Liver (tissue), 9 donors: ENCODE results near the gene PLIN4. TPM values are rescaled to one million over a fixed set of nuclear protein-coding genes. Genes with fewer than 3 reads are reported as not detected.

ENCODE experiments used
- DNase-seq: peaks from one replicate; pipeline ENCODE4 v3.0.0-alpha.2; 2017; ENCODE audit warnings: low spot score
- H3K27ac ChIP-seq, 2 donors: one replicate each; pipeline ENCODE4 v1.7.0; 2013; ENCODE audit warnings: inconsistent platforms in 2 of 2, low read length in 2 of 2, control low read depth in 1 of 2, low read depth in 1 of 2, mild to moderate bottlenecking in 1 of 2
- H3K27me3 ChIP-seq, 4 donors: one replicate each; pipeline versions ENCODE4 v1.6.1 to v1.7.0; 2013; ENCODE audit warnings: low read length in 3 of 4, inconsistent platforms in 1 of 4, mild to moderate bottlenecking in 1 of 4, moderate library complexity in 1 of 4; ENCODE audit not compliant: control insufficient read depth in 4 of 4, insufficient read depth in 4 of 4
- H3K36me3 ChIP-seq, 4 donors: one replicate each; pipeline versions ENCODE4 v1.6.1 to v1.7.0; 2013; ENCODE audit warnings: low read length in 3 of 4, mild to moderate bottlenecking in 3 of 4, low read depth in 1 of 4, moderate library complexity in 1 of 4; ENCODE audit not compliant: control insufficient read depth in 4 of 4, insufficient read depth in 3 of 4
- H3K4me1 ChIP-seq, 4 donors: one replicate each; pipeline versions ENCODE4 v1.6.1 to v1.7.0; 2013; ENCODE audit warnings: low read length in 3 of 4, mild to moderate bottlenecking in 3 of 4, moderate library complexity in 1 of 4; ENCODE audit not compliant: control insufficient read depth in 4 of 4, insufficient read depth in 4 of 4
- H3K4me3 ChIP-seq, 3 donors: one replicate each; pipeline versions ENCODE4 v1.6.1 to v1.7.0; 2013; ENCODE audit warnings: low read length in 3 of 3, control low read depth in 1 of 3, low read depth in 1 of 3, mild to moderate bottlenecking in 1 of 3
- H3K9ac ChIP-seq, 2 donors: one replicate each; pipeline ENCODE4 v1.7.0; 2013; ENCODE audit warnings: low read length in 2 of 2, mild to moderate bottlenecking in 2 of 2, moderate library complexity in 2 of 2, control low read depth in 1 of 2, low read depth in 1 of 2
- H3K9me3 ChIP-seq, 4 donors: one replicate each; pipeline versions ENCODE4 v1.6.1 to v1.7.0; 2013; ENCODE audit warnings: low read length in 3 of 4; ENCODE audit not compliant: control insufficient read depth in 4 of 4
- ATF3 ChIP-seq: IDR thresholded peaks from 2 replicates; pipeline ENCODE4 v1.6.1; 2016; ENCODE audit warnings: antibody characterized with exemption
- CTCF ChIP-seq: fragments of 150-350 bp; IDR thresholded peaks from 2 replicates; pipeline ENCODE4 v1.5.1; 2017; ENCODE audit warnings: improper control_type of control experiment, low read depth, low read length; ENCODE audit not compliant: missing input control
- EGR1 ChIP-seq, 2 donors: IDR thresholded peaks; 2 replicates each; pipeline ENCODE4 v1.6.1; 2016 to 2018; ENCODE audit warnings: antibody characterized with exemption in 2 of 2, low read depth in 2 of 2
- FOXA1 ChIP-seq: IDR thresholded peaks from 2 replicates; pipeline ENCODE4 v1.6.1; 2016; ENCODE audit warnings: antibody characterized with exemption
- FOXA2 ChIP-seq: IDR thresholded peaks from 2 replicates; pipeline ENCODE4 v1.6.1; 2016; ENCODE audit warnings: antibody characterized with exemption
- GABPA ChIP-seq, 2 donors: IDR thresholded peaks in 1 of 2; conservative IDR thresholded peaks in 1 of 2; 2 replicates each; pipeline ENCODE4 v1.6.1; 2016; ENCODE audit warnings: antibody characterized with exemption in 2 of 2, mild to moderate bottlenecking in 1 of 2, moderate library complexity in 1 of 2
- HNF4A ChIP-seq, 2 donors: conservative IDR thresholded peaks; 2 replicates each; pipeline ENCODE4 v1.6.1; 2016; ENCODE audit warnings: antibody characterized with exemption in 2 of 2, mild to moderate bottlenecking in 2 of 2
- HNF4G ChIP-seq: IDR thresholded peaks from 2 replicates; pipeline ENCODE4 v1.6.1; 2016; ENCODE audit warnings: antibody characterized with exemption
- JUND ChIP-seq, 2 donors: IDR thresholded peaks; 2 replicates each; pipeline ENCODE4 v1.6.1; 2016; ENCODE audit warnings: antibody characterized with exemption in 2 of 2
- MAX ChIP-seq: IDR thresholded peaks from 2 replicates; pipeline ENCODE4 v1.6.1; 2016; ENCODE audit warnings: antibody characterized with exemption
- NR2F2 ChIP-seq: IDR thresholded peaks from 2 replicates; pipeline ENCODE4 v1.6.1; 2016; ENCODE audit warnings: antibody characterized with exemption
- RAD21 ChIP-seq, 2 donors: IDR thresholded peaks; 2 replicates each; pipeline ENCODE4 v1.6.1; 2016; ENCODE audit warnings: antibody characterized with exemption in 2 of 2, mild to moderate bottlenecking in 2 of 2
- REST ChIP-seq: IDR thresholded peaks from 2 replicates; pipeline ENCODE4 v1.6.1; 2016; ENCODE audit warnings: antibody characterized with exemption, mild to moderate bottlenecking
- RXRA ChIP-seq, 2 donors: IDR thresholded peaks; 2 replicates each; pipeline ENCODE4 v1.6.1; 2017 to 2018; ENCODE audit warnings: antibody characterized with exemption in 2 of 2, mild to moderate bottlenecking in 1 of 2
- SP1 ChIP-seq: IDR thresholded peaks from 2 replicates; pipeline ENCODE4 v1.6.1; 2018; ENCODE audit warnings: antibody characterized with exemption, mild to moderate bottlenecking
- TAF1 ChIP-seq: conservative IDR thresholded peaks from 2 replicates; pipeline ENCODE4 v1.6.1; 2016; ENCODE audit warnings: antibody characterized with exemption, mild to moderate bottlenecking
- YY1 ChIP-seq: IDR thresholded peaks from 2 replicates; pipeline ENCODE4 v1.6.1; 2016; ENCODE audit warnings: antibody characterized with exemption, mild to moderate bottlenecking
- ZBTB33 ChIP-seq: IDR thresholded peaks from 2 replicates; pipeline ENCODE4 v1.6.1; 2016; ENCODE audit warnings: antibody characterized with exemption
- WGBS: extraction: QIAGEN DNeasy Blood & Tissue Kit; methylation state at CpG from one replicate; pipeline ENCODE4 v1.1.7; 2013; 5-methylcytosine and 5-hydroxymethylcytosine counted together
- polyA plus RNA-seq, 2 donors: library from polyadenylated mRNA; stranded (reverse) in 1 of 2; unstranded in 1 of 2; fragments of 200-250 nt in 1 of 2; fragments of >200 nt in 1 of 2; fragmentation: Nextera tagmentation in 1 of 2; extraction: Ambion mirVana in 1 of 2; gene quantifications; one replicate each; pipeline versions ENCODE4 v1.2.1 to v1.2.3, GENCODE V29; 2013 to 2015
- total RNA-seq, 2 donors: library from RNA; depleted of rRNA; stranded (reverse); fragments of >200 nt; gene quantifications; one replicate each; pipeline ENCODE4 v1.2.3, GENCODE V29; 2014
- donor health status: healthy.
- donor health status: healthy.
- donor health status: healthy.
- donor health status: healthy.
- donor health status: healthy.

PLIN4 gene
- total and polyA plus RNA-seq, 4 donors, result 3.1 to 49.1 (median 9.5) TPM

GRCh38 chr19:4453232-4454179, 64.8 kb downstream of the PLIN4 start:
- DNase-seq, result no peak
- peaks cover 10 to 38% (median 29%) of the 10 kb centered on the region in 4 donors for H3K4me1 ChIP-seq
- 86% methylated on average over 34 of the region's 34 CpGs for WGBS
- H3K36me3 ChIP-seq, result peaks cover 0 to 40% (median 21%) of the 10 kb centered on the region in 4 donors
- no peaks in the 10 kb centered on the region for H3K9me3 ChIP-seq
- H3K9ac ChIP-seq, result no peak overlapping the region
- no peak overlapping the region for H3K4me3 ChIP-seq
- no peak overlapping the region for H3K27ac ChIP-seq
- TF ChIP-seq HNF4G, result no peak
- no peaks in the 10 kb centered on the region for H3K27me3 ChIP-seq

GRCh38 chr19:4452230-4452990, 65.9 kb downstream of the PLIN4 start:
- TF ChIP-seq CTCF, result no peak
- TF ChIP-seq RXRA (IDR thresholded peaks at IDR 0.05), result no peak
- TF ChIP-seq JUND (IDR thresholded peaks at IDR 0.05), result no peak
- TF ChIP-seq YY1, result no peak
- no peak for TF ChIP-seq REST
- TF ChIP-seq HNF4A (conservative IDR thresholded peaks at IDR 0.05), result no peak
- TF ChIP-seq GABPA (IDR thresholded peaks at IDR 0.05 in 1 of 2, conservative IDR thresholded peaks at IDR 0.05 in 1 of 2), result no peak
- TF ChIP-seq ATF3, result no peak
- TF ChIP-seq TAF1, result no peak
- no peak for TF ChIP-seq FOXA2
- no peak for TF ChIP-seq HNF4G
- no peak for TF ChIP-seq ZBTB33
- TF ChIP-seq RAD21 (IDR thresholded peaks at IDR 0.05), result no peak
- TF ChIP-seq SP1, result no peak
- TF ChIP-seq MAX, result no peak
- TF ChIP-seq FOXA1, result no peak
- TF ChIP-seq NR2F2, result no peak
- TF ChIP-seq EGR1 (IDR thresholded peaks at IDR 0.05; ENCODE audit: low read depth in 2 of 2), result no peak
- DNase-seq, result no peak
- H3K4me1 ChIP-seq, result peaks cover 10 to 39% (median 30%) of the 10 kb centered on the region in 4 donors
- H3K4me3 ChIP-seq, result no peak overlapping the region
- no peak overlapping the region for H3K27ac ChIP-seq
- H3K9ac ChIP-seq, result no peak overlapping the region
- H3K9me3 ChIP-seq, result no peaks in the 10 kb centered on the region
- 93% methylated on average over 24 of the region's 24 CpGs for WGBS
- H3K27me3 ChIP-seq, result no peaks in the 10 kb centered on the region
- H3K36me3 ChIP-seq, result peaks cover 4 to 47% (median 24%) of the 10 kb centered on the region in 4 donors
